A673 (cell line): ENCODE data around the gene TEX54. TPM values are rescaled to one million over a fixed set of nuclear protein-coding genes. Genes with fewer than 3 reads are reported as not detected.

Experiments
- BruUV-seq: library from RNA; stranded (reverse); fragments of 400-500 nt; replicated peaks from 2 replicates; lab custom pipeline; 2021; lab: Mats Ljungman, UMichigan
- CTCF ChIA-PET: fragments of 300-600 bp; sonication (Branson Sonifier 250); formaldehyde crosslinking; loops from one replicate; lab custom pipeline; 2022; ENCODE audit warnings: antibody characterized with exemption; lab: Charles Lee
- POLR2A ChIA-PET: fragments of 300-600 bp; sonication (Branson Sonifier 250); formaldehyde crosslinking; loops from one replicate; lab custom pipeline; 2022; ENCODE audit warnings: antibody characterized with exemption; ENCODE audit not compliant: low non-redundant PET; lab: Charles Lee
- DNase-seq: peaks from one replicate; pipeline ENCODE4 v3.0.0-alpha.2; 2015; ENCODE audit warnings: low spot score
- H3K27ac ChIP-seq: fragments of 200-600 bp; sonication (generic); 2 replicates; pipeline ENCODE4 v1.5.1; 2016; ENCODE audit warnings: mixed run types, low read depth, mild to moderate bottlenecking, mixed read lengths, antibody characterized with exemption, low read length; ENCODE audit not compliant: poor library complexity, severe bottlenecking
- H3K27me3 ChIP-seq: fragments of 200-600 bp; sonication (generic); replicated peaks from 2 replicates; pipeline ENCODE4 v1.6.1; 2017; ENCODE audit warnings: mixed run types, low read depth, mild to moderate bottlenecking, mixed read lengths, antibody characterized with exemption, low read length; ENCODE audit not compliant: insufficient read depth, poor library complexity
- H3K36me3 ChIP-seq: fragments of 200-600 bp; sonication (generic); 2 replicates; pipeline ENCODE4 v1.6.1; 2016; ENCODE audit warnings: mixed run types, mild to moderate bottlenecking, mixed read lengths, antibody characterized with exemption, low read length; ENCODE audit not compliant: insufficient read depth, poor library complexity, severe bottlenecking
- H3K4me1 ChIP-seq: fragments of 200-600 bp; sonication (generic); 2 replicates; pipeline ENCODE4 v1.6.1; 2017; ENCODE audit warnings: mixed run types, mild to moderate bottlenecking, mixed read lengths, antibody characterized with exemption, low read length; ENCODE audit not compliant: insufficient read depth, poor library complexity, severe bottlenecking
- H3K4me3 ChIP-seq: fragments of 200-600 bp; sonication (generic); 2 replicates; pipeline ENCODE4 v1.5.1; 2016; ENCODE audit warnings: low read depth, mixed run types, mild to moderate bottlenecking, mixed read lengths, low read length; ENCODE audit not compliant: poor library complexity, severe bottlenecking
- H3K9me3 ChIP-seq: fragments of 200-600 bp; sonication (generic); 2 replicates; pipeline ENCODE4 v1.6.1; 2016; ENCODE audit warnings: mixed run types, low read depth, mild to moderate bottlenecking, mixed read lengths, antibody characterized with exemption, low read length; ENCODE audit not compliant: poor library complexity, severe bottlenecking
- EZH2 ChIP-seq: fragments of 200-600 bp; sonication (generic); IDR thresholded peaks from 2 replicates; pipeline ENCODE4 v1.6.1; 2017; ENCODE audit warnings: borderline replicate concordance, low read depth, mild to moderate bottlenecking, mixed read lengths, antibody characterized with exemption, low read length; ENCODE audit not compliant: poor library complexity, severe bottlenecking
- intact Hi-C: fragments of 100-400 bp; cut with micrococcal nuclease; formaldehyde crosslinking; loops from one replicate; pipeline ENCODE4 v1.10.0; 2022; ENCODE audit not compliant: unreplicated experiment
- total RNA-seq: library from RNA; stranded (reverse); gene quantifications from 2 replicates; pipeline ENCODE4 v1.2.3, GENCODE V29; 2021
- TF ChIP-seq, protein P1 (sequence below): fragments of 300-800, 200-600 bp; sonication (generic); conservative IDR thresholded peaks from 2 replicates; pipeline ENCODE4 v1.5.1; 2017; ENCODE audit warnings: low read depth, mild to moderate bottlenecking, antibody characterized with exemption, low read length, moderate library complexity, mixed read lengths

Gene TEX54
- total RNA-seq, 1 experiment from 2014 or later, result 0.77 TPM

GRCh38 chr11:62858201-62858600, 25.6 kb upstream of the TEX54 start:
- intact Hi-C loops, result loop anchor here (5.0 to 10.0 kb wide), 2 partner anchors 126 to 263 kb away; partner anchors contain the start of gene TUT1
- ChIA-PET POLR2A (no interaction called here), CTCF (interaction anchor here (0.5 to 0.7 kb wide), 2 partner anchors 131 to 479 kb away, joined by 3 to 6 read pairs; partner anchors contain the start of gene HNRNPUL2)
- Histone ChIP-seq H3K27me3 (no peaks in the 10 kb centered on the region), H3K4me1 (peaks cover 31% of the 10 kb centered on the region), H3K4me3 (peak overlapping the region; percentile 70), H3K9me3 (no peaks in the 10 kb centered on the region), H3K36me3 (peaks cover 21% of the 10 kb centered on the region), H3K27ac (peak overlapping the region; percentile 92)
- DNase-seq, result no peak
- BruUV-seq, result no TSS peak
- TF ChIP-seq, protein P1, sequence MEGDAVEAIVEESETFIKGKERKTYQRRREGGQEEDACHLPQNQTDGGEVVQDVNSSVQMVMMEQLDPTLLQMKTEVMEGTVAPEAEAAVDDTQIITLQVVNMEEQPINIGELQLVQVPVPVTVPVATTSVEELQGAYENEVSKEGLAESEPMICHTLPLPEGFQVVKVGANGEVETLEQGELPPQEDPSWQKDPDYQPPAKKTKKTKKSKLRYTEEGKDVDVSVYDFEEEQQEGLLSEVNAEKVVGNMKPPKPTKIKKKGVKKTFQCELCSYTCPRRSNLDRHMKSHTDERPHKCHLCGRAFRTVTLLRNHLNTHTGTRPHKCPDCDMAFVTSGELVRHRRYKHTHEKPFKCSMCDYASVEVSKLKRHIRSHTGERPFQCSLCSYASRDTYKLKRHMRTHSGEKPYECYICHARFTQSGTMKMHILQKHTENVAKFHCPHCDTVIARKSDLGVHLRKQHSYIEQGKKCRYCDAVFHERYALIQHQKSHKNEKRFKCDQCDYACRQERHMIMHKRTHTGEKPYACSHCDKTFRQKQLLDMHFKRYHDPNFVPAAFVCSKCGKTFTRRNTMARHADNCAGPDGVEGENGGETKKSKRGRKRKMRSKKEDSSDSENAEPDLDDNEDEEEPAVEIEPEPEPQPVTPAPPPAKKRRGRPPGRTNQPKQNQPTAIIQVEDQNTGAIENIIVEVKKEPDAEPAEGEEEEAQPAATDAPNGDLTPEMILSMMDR, result no peak
- TF ChIP-seq EZH2, result no peak

DNA sequence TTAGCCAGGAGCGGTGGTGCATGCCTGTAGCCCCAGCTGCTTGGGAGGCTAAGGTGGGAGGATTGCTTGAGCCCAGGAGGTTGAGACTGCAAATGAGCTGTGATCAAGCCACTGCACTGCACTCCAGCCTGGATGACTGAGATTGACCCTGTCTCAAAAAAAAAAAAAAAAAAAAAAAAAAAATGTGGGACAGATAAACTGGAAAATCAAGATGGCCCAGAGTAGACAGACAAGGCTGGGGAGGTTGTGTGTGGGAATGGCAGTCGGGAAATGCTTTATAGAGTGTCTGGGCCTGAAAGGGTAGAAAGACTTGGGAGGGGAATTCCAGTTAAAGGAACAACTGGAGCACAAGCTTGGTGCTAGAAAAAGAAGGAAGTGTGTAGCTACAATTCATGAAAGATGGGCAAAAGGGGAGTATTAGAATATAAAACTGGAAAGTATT, 24.9 kb upstream of the TEX54 start:
- peaks cover 31% of the 10 kb centered on the region for H3K4me1 ChIP-seq
- CTCF ChIA-PET, result interaction anchor here (0.5 to 0.7 kb wide), 3 partner anchors 130 to 478 kb away, joined by 3 to 6 read pairs (median 3); partner anchors contain the start of gene HNRNPUL2
- H3K4me3 ChIP-seq, result peak overlapping the region; percentile 70
- no peaks in the 10 kb centered on the region for H3K9me3 ChIP-seq
- peaks cover 27% of the 10 kb centered on the region for H3K36me3 ChIP-seq
- DNase-seq, result no peak
- intact Hi-C loops, result loop anchor here (5.0 to 10.0 kb wide), 2 partner anchors 125 to 263 kb away; partner anchors contain the start of gene TUT1
- H3K27ac ChIP-seq, result peak overlapping the region; percentile 92
- H3K27me3 ChIP-seq, result no peaks in the 10 kb centered on the region
- TF ChIP-seq EZH2, result no peak
- TF ChIP-seq, protein P1, result no peak
- POLR2A ChIA-PET, result interaction anchor here (0.6 kb wide), 1 partner anchor 130 kb away, joined by 7 read pairs; the partner anchor contains the start of gene HNRNPUL2
- BruUV-seq, result no TSS peak

- no peak for TF ChIP-seq EZH2
- TF ChIP-seq, protein P1, result no peak
- ChIA-PET POLR2A (interaction anchor here (0.6 to 3.6 kb wide), 5 partner anchors 8 to 184 kb away, joined by 4 to 27 read pairs (median 5); partner anchors contain the start of genes HNRNPUL2, LBHD1 and SLC3A2), CTCF (interaction anchor here (0.5 to 1.2 kb wide), 4 partner anchors 24 to 103 kb away, joined by 3 read pairs; partner anchors contain the start of genes SLC3A2, STX5 and ZBTB3)
- Histone ChIP-seq H3K9me3 (no peaks in the 10 kb centered on the region), H3K27me3 (no peaks in the 10 kb centered on the region), H3K4me3 (peak overlapping the region; percentile 70), H3K27ac (peak overlapping the region; percentile 92), H3K36me3 (peaks cover 39% of the 10 kb centered on the region), H3K4me1 (peaks cover 20% of the 10 kb centered on the region)
- intact Hi-C loops, result loop anchor here (5.0 to 10.0 kb wide), 2 partner anchors 124 to 262 kb away; partner anchors contain the start of gene TUT1
- DNase-seq, result no peak
- TSS peak; percentile 85 for BruUV-seq
Observed at GRCh38 chr11:62856333-62856895, 23.8 kb upstream of the TEX54 start.
